A673 (cell line): ENCODE results near the gene SLAMF7. TPM values are rescaled to one million over a fixed set of nuclear protein-coding genes. Genes with fewer than 3 reads are reported as not detected.

ENCODE experiments used
- BruUV-seq: library from RNA; stranded (reverse); fragments of 400-500 nt; replicated peaks from 2 replicates; lab custom pipeline; 2021; lab: Mats Ljungman, UMichigan
- CTCF ChIA-PET: fragments of 300-600 bp; sonication (Branson Sonifier 250); formaldehyde crosslinking; loops from one replicate; lab custom pipeline; 2022; ENCODE audit warnings: antibody characterized with exemption; lab: Charles Lee
- POLR2A ChIA-PET: fragments of 300-600 bp; sonication (Branson Sonifier 250); formaldehyde crosslinking; loops from one replicate; lab custom pipeline; 2022; ENCODE audit warnings: antibody characterized with exemption; ENCODE audit not compliant: low non-redundant PET; lab: Charles Lee
- DNase-seq: peaks from one replicate; pipeline ENCODE4 v3.0.0-alpha.2; 2015; ENCODE audit warnings: low spot score
- H3K27ac ChIP-seq: fragments of 200-600 bp; sonication (generic); 2 replicates; pipeline ENCODE4 v1.5.1; 2016; ENCODE audit warnings: mixed run types, low read depth, mild to moderate bottlenecking, mixed read lengths, antibody characterized with exemption, low read length; ENCODE audit not compliant: poor library complexity, severe bottlenecking
- H3K27me3 ChIP-seq: fragments of 200-600 bp; sonication (generic); replicated peaks from 2 replicates; pipeline ENCODE4 v1.6.1; 2017; ENCODE audit warnings: mixed run types, low read depth, mild to moderate bottlenecking, mixed read lengths, antibody characterized with exemption, low read length; ENCODE audit not compliant: insufficient read depth, poor library complexity
- H3K36me3 ChIP-seq: fragments of 200-600 bp; sonication (generic); 2 replicates; pipeline ENCODE4 v1.6.1; 2016; ENCODE audit warnings: mixed run types, mild to moderate bottlenecking, mixed read lengths, antibody characterized with exemption, low read length; ENCODE audit not compliant: insufficient read depth, poor library complexity, severe bottlenecking
- H3K4me1 ChIP-seq: fragments of 200-600 bp; sonication (generic); 2 replicates; pipeline ENCODE4 v1.6.1; 2017; ENCODE audit warnings: mixed run types, mild to moderate bottlenecking, mixed read lengths, antibody characterized with exemption, low read length; ENCODE audit not compliant: insufficient read depth, poor library complexity, severe bottlenecking
- H3K4me3 ChIP-seq: fragments of 200-600 bp; sonication (generic); 2 replicates; pipeline ENCODE4 v1.5.1; 2016; ENCODE audit warnings: low read depth, mixed run types, mild to moderate bottlenecking, mixed read lengths, low read length; ENCODE audit not compliant: poor library complexity, severe bottlenecking
- H3K9me3 ChIP-seq: fragments of 200-600 bp; sonication (generic); 2 replicates; pipeline ENCODE4 v1.6.1; 2016; ENCODE audit warnings: mixed run types, low read depth, mild to moderate bottlenecking, mixed read lengths, antibody characterized with exemption, low read length; ENCODE audit not compliant: poor library complexity, severe bottlenecking
- CTCF ChIP-seq: fragments of 300-800, 200-600 bp; sonication (generic); conservative IDR thresholded peaks from 2 replicates; pipeline ENCODE4 v1.5.1; 2017; ENCODE audit warnings: low read depth, mild to moderate bottlenecking, antibody characterized with exemption, low read length, moderate library complexity, mixed read lengths
- EZH2 ChIP-seq: fragments of 200-600 bp; sonication (generic); IDR thresholded peaks from 2 replicates; pipeline ENCODE4 v1.6.1; 2017; ENCODE audit warnings: borderline replicate concordance, low read depth, mild to moderate bottlenecking, mixed read lengths, antibody characterized with exemption, low read length; ENCODE audit not compliant: poor library complexity, severe bottlenecking
- intact Hi-C: fragments of 100-400 bp; cut with micrococcal nuclease; formaldehyde crosslinking; loops from one replicate; pipeline ENCODE4 v1.10.0; 2022; ENCODE audit not compliant: unreplicated experiment
- total RNA-seq: library from RNA; stranded (reverse); gene quantifications from 2 replicates; pipeline ENCODE4 v1.2.3, GENCODE V29; 2021

The SLAMF7 gene
- total RNA-seq, 1 experiment from 2014 or later, result not detected

GRCh38 chr1:160738271-160738670 is 776 bp upstream of the SLAMF7 start:
- no peak for DNase-seq
- no TSS peak for BruUV-seq
- peaks cover 6% of the 10 kb centered on the region for H3K27me3 ChIP-seq
- no peak overlapping the region for H3K4me3 ChIP-seq
- no peaks in the 10 kb centered on the region for H3K9me3 ChIP-seq
- TF ChIP-seq CTCF (no peak), EZH2 (no peak)
- H3K36me3 ChIP-seq, result no peaks in the 10 kb centered on the region
- POLR2A ChIA-PET, result no interaction called here
- intact Hi-C loops, result no loop called here
- H3K4me1 ChIP-seq, result no peaks in the 10 kb centered on the region
- H3K27ac ChIP-seq, result no peak overlapping the region
- CTCF ChIA-PET, result no interaction called here

- no peaks in the 10 kb centered on the region for H3K4me1 ChIP-seq
- BruUV-seq, result no TSS peak
- ChIA-PET POLR2A (no interaction called here), CTCF (no interaction called here)
- no peak overlapping the region for H3K4me3 ChIP-seq
- H3K9me3 ChIP-seq, result no peaks in the 10 kb centered on the region
- H3K27me3 ChIP-seq, result peaks cover 6% of the 10 kb centered on the region
- TF ChIP-seq CTCF (no peak), EZH2 (no peak)
- H3K27ac ChIP-seq, result no peak overlapping the region
- DNase-seq, result no peak
- intact Hi-C loops, result no loop called here
- H3K36me3 ChIP-seq, result no peaks in the 10 kb centered on the region
Measured at GRCh38 chr1:160740133-160740688, 1.2 kb downstream of the SLAMF7 start.

- DNase-seq, result no peak
- intact Hi-C loops, result no loop called here
- ChIA-PET POLR2A (no interaction called here), CTCF (no interaction called here)
- no peaks in the 10 kb centered on the region for H3K9me3 ChIP-seq
- peaks cover 6% of the 10 kb centered on the region for H3K27me3 ChIP-seq
- H3K4me1 ChIP-seq, result no peaks in the 10 kb centered on the region
- BruUV-seq, result no TSS peak
- H3K4me3 ChIP-seq, result no peak overlapping the region
- no peaks in the 10 kb centered on the region for H3K36me3 ChIP-seq
- H3K27ac ChIP-seq, result no peak overlapping the region
- TF ChIP-seq CTCF, result no peak
- no peak for TF ChIP-seq EZH2
Measured at GRCh38 chr1:160741092-160741501, 2.0 kb downstream of the SLAMF7 start.
